Panc1 (cell line): ENCODE measurements around the gene GPHN. TPM values are rescaled to one million over a fixed set of nuclear protein-coding genes. Genes with fewer than 3 reads are reported as not detected.
"Not testable (repeated sequence)": the region's sequence is repeated elsewhere in the genome, so short reads cannot be mapped to it uniquely, and the experiment has no call there.

Source experiments
- ATAC-seq: fragments of 200-7000 bp; cut with Tn5 transposase; 2 replicates; pipeline ENCODE4 v1.9.1; 2020; ENCODE audit warnings: mild to moderate bottlenecking, moderate library complexity
- BruUV-seq: library from RNA; stranded (reverse); fragments of 400-500 nt; replicated peaks from 2 replicates; lab custom pipeline; 2021; lab: Mats Ljungman, UMichigan
- CTCF ChIA-PET: fragments of 300-600 bp; sonication (Branson Sonifier 250); formaldehyde crosslinking; loops from one replicate; lab custom pipeline; 2022; ENCODE audit warnings: antibody characterized with exemption; lab: Charles Lee
- POLR2A ChIA-PET: fragments of 300-600 bp; sonication (Branson Sonifier 250); formaldehyde crosslinking; loops from one replicate; lab custom pipeline; 2022; ENCODE audit warnings: antibody characterized with exemption; lab: Charles Lee
- DNase-seq: peaks from one replicate; pipeline ENCODE4 v3.0.0-alpha.2; 2010; ENCODE audit warnings: low read depth, low spot score
- H3K27ac ChIP-seq: 2 replicates; pipeline ENCODE4 v1.5.1; 2011; ENCODE audit warnings: mild to moderate bottlenecking, low read length, inconsistent platforms
- H3K27me3 ChIP-seq: fragments of 200-500 bp; sonication (Bioruptor generic); 2 replicates; pipeline ENCODE4 v1.6.0; 2014; ENCODE audit warnings: low read length, inconsistent platforms; ENCODE audit not compliant: control insufficient read depth, insufficient read depth
- H3K36me3 ChIP-seq: fragments of 200-500 bp; sonication (Bioruptor generic); 2 replicates; pipeline ENCODE4 v1.5.1; 2014; ENCODE audit warnings: inconsistent platforms, mild to moderate bottlenecking, low read length, moderate library complexity; ENCODE audit not compliant: control insufficient read depth, insufficient read depth
- H3K4me1 ChIP-seq: 2 replicates; pipeline ENCODE4 v1.5.1; 2011; ENCODE audit warnings: inconsistent platforms, mild to moderate bottlenecking, low read length, moderate library complexity; ENCODE audit not compliant: control insufficient read depth, insufficient read depth
- H3K4me3 ChIP-seq, 2 experiments: 2 replicates each; pipeline ENCODE4 v1.5.1; 2011 to 2012; ENCODE audit warnings: low read depth in 2 of 2, low read length in 2 of 2, mild to moderate bottlenecking in 2 of 2, inconsistent platforms in 1 of 2, moderate library complexity in 1 of 2
- H3K9me3 ChIP-seq: fragments of 200-500 bp; sonication (Bioruptor generic); 2 replicates; pipeline ENCODE4 v1.5.1; 2014; ENCODE audit warnings: low read depth, mild to moderate bottlenecking, inconsistent platforms, low read length, moderate library complexity; ENCODE audit not compliant: control insufficient read depth, insufficient read depth
- CTCF ChIP-seq: fragments of 450-650 bp; IDR thresholded peaks from 2 replicates; pipeline ENCODE4 v1.5.1; 2017; ENCODE audit warnings: mild to moderate bottlenecking
- POLR2AphosphoS5 ChIP-seq: IDR thresholded peaks from 2 replicates; pipeline ENCODE4 v1.6.1; 2012; ENCODE audit warnings: mild to moderate bottlenecking, low read depth, low read length, moderate library complexity
- REST ChIP-seq, 2 experiments: IDR thresholded peaks; 2 replicates each; pipeline ENCODE4 v1.6.1; 2011 to 2012; ENCODE audit warnings: low read depth in 2 of 2, control low read depth in 1 of 2, low read length in 1 of 2, mild to moderate bottlenecking in 1 of 2, moderate library complexity in 1 of 2; ENCODE audit not compliant: insufficient read depth in 1 of 2
- SIN3A ChIP-seq: IDR thresholded peaks from 2 replicates; pipeline ENCODE4 v1.6.1; 2012; ENCODE audit warnings: low read depth, mild to moderate bottlenecking, low read length, moderate library complexity, borderline replicate concordance; ENCODE audit not compliant: insufficient read depth
- TCF7L2 ChIP-seq: IDR thresholded peaks from 2 replicates; pipeline ENCODE4 v1.6.1; 2011; ENCODE audit warnings: mild to moderate bottlenecking, low read depth, low read length, inconsistent platforms
- in situ Hi-C: cut with HindIII; loops from 2 replicates; pipeline ENCODE4 v1.10.0; 2016; ENCODE audit warnings: low sequenced_read_pairs, low pct_unique_long_range_greater_than_20kb
- intact Hi-C: fragments of 100-400 bp; cut with micrococcal nuclease; formaldehyde crosslinking; loops from one replicate; pipeline ENCODE4 v1.10.0; 2022; ENCODE audit not compliant: unreplicated experiment
- total RNA-seq: library from RNA; stranded (reverse); gene quantifications from one replicate; pipeline ENCODE4 v1.2.1, GENCODE V29; 2021; ENCODE audit not compliant: unreplicated experiment

The GPHN gene
- total RNA-seq, 1 experiment from 2014 or later: 26.6 TPM

GRCh38 chr14:66833816-66834215 lies 325.9 kb downstream of the GPHN start:
- intact Hi-C loops: no loop called here
- H3K9me3 ChIP-seq: no peaks in the 10 kb centered on the region
- ChIA-PET CTCF (no interaction called here), POLR2A (no interaction called here)
- no peak overlapping the region for H3K4me3 ChIP-seq
- no peaks in the 10 kb centered on the region for H3K27me3 ChIP-seq
- ATAC-seq (no peak), DNase-seq (no peak)
- in situ Hi-C loops: no loop called here
- no peaks in the 10 kb centered on the region for H3K4me1 ChIP-seq
- TF ChIP-seq SIN3A (no peak), POLR2AphosphoS5 (no peak), REST (IDR thresholded peaks at IDR 0.05; ENCODE audit: insufficient read depth in 1 of 2, low read depth in 2 of 2, low read length in 1 of 2) (no peak)
- BruUV-seq: no TSS peak
- no peaks in the 10 kb centered on the region; the same call in 1 of the 2 replicates for H3K36me3 ChIP-seq
- H3K27ac ChIP-seq: no peak overlapping the region

GRCh38 chr14:66837436-66837835 lies 329.5 kb downstream of the GPHN start:
- DNase-seq: not testable (repeated sequence)

GRCh38 chr14:66842911-66843512 lies 335.1 kb downstream of the GPHN start:
- ChIA-PET POLR2A (no interaction called here), CTCF (no interaction called here)
- TF ChIP-seq REST (IDR thresholded peaks at IDR 0.05; ENCODE audit: insufficient read depth in 1 of 2, low read depth in 2 of 2, low read length in 1 of 2) (no peak), POLR2AphosphoS5 (no peak), SIN3A (no peak), TCF7L2 (no peak), CTCF (no peak)
- intact Hi-C loops: no loop called here
- in situ Hi-C loops: no loop called here
- H3K36me3 ChIP-seq: no peaks in the 10 kb centered on the region
- no TSS peak for BruUV-seq
- ATAC-seq: no peak
- H3K4me1 ChIP-seq: no peaks in the 10 kb centered on the region
- no peak overlapping the region for H3K4me3 ChIP-seq
- no peaks in the 10 kb centered on the region for H3K27me3 ChIP-seq
- DNase-seq: no peak
- no peaks in the 10 kb centered on the region for H3K9me3 ChIP-seq
- H3K27ac ChIP-seq: no peak overlapping the region

More at GRCh38 chr14:66837436-66837835, 329.5 kb downstream of the GPHN start:
- intact Hi-C loops, BruUV-seq, ATAC-seq, H3K36me3 ChIP-seq, H3K27ac ChIP-seq, in situ Hi-C loops, H3K9me3 ChIP-seq, H3K4me1 ChIP-seq, CTCF ChIA-PET, H3K4me3 ChIP-seq, POLR2A ChIA-PET, H3K27me3 ChIP-seq: not testable (repeated sequence)
